B cell (primary cell): ENCODE results near the gene FBN1. TPM values are rescaled to one million over a fixed set of nuclear protein-coding genes. Genes with fewer than 3 reads are reported as not detected.

Source experiments
- ATAC-seq: fragments of 200-7000 bp; cut with Tn5 transposase; one replicate; pipeline ENCODE4 v1.10.0; 2021; ENCODE audit warnings: low read depth, mild to moderate bottlenecking, moderate number of reproducible peaks, moderate library complexity
- CTCF ChIA-PET: fragments of 350-600 bp; sonication (Branson Sonifier 250); formaldehyde crosslinking; loops from one replicate; lab custom pipeline; 2021; ENCODE audit warnings: antibody characterized with exemption, inconsistent platforms; lab: Charles Lee
- POLR2A ChIA-PET: fragments of 350-600 bp; sonication (Branson Sonifier 250); formaldehyde crosslinking; loops from one replicate; lab custom pipeline; 2021; ENCODE audit warnings: antibody characterized with exemption; lab: Charles Lee
- DNase-seq: peaks from one replicate; pipeline ENCODE4 v3.0.0; 2013
- H2AFZ ChIP-seq: 2 replicates; pipeline ENCODE4 v1.6.1; 2012; ENCODE audit warnings: mild to moderate bottlenecking, low read depth, low read length; ENCODE audit not compliant: insufficient read depth, poor library complexity, severe bottlenecking
- H3K27ac ChIP-seq, 2 donors: 1 replicate in 1 of 2; 2 replicates in 1 of 2; pipeline ENCODE4 v1.5.1; 2012 to 2013; ENCODE audit warnings: low read length in 2 of 2, mild to moderate bottlenecking in 2 of 2, moderate library complexity in 1 of 2
- H3K27me3 ChIP-seq, 4 experiments: fragments of 200-600 bp in 1 of 4; sonication (generic) in 1 of 4; replicated peaks in 1 of 4; 1 replicate in 2 of 4; 2 replicates in 2 of 4; pipeline versions ENCODE4 v1.6.1 to v1.7.0; 2013 to 2016; ENCODE audit warnings: low read length in 3 of 4, mild to moderate bottlenecking in 2 of 4, mixed read lengths in 1 of 4, moderate library complexity in 1 of 4; ENCODE audit not compliant: insufficient read depth in 4 of 4, control insufficient read depth in 3 of 4; ENCODE audit errors: control extremely low read depth in 1 of 4
- H3K36me3 ChIP-seq, 2 experiments: replicated peaks in 1 of 2; 1 replicate in 1 of 2; 2 replicates in 1 of 2; pipeline versions ENCODE4 v1.6.1 to v1.7.1; 2013; ENCODE audit warnings: low read length in 1 of 2; ENCODE audit not compliant: insufficient read depth in 2 of 2, control insufficient read depth in 1 of 2; ENCODE audit errors: control extremely low read depth in 1 of 2, extremely low read depth in 1 of 2
- H3K4me1 ChIP-seq, 2 donors: fragments of 200-600 bp in 1 of 2; sonication (generic) in 1 of 2; 1 replicate in 1 of 2; 2 replicates in 1 of 2; pipeline versions ENCODE4 v1.5.1 to v1.6.1; 2013 to 2017; ENCODE audit warnings: low read length in 2 of 2; ENCODE audit not compliant: control insufficient read depth in 2 of 2, insufficient read depth in 2 of 2
- H3K4me2 ChIP-seq: replicated peaks from 2 replicates; pipeline ENCODE3; 2012; ENCODE audit warnings: mild to moderate bottlenecking, low read depth, low read length; ENCODE audit not compliant: poor library complexity, severe bottlenecking
- H3K4me3 ChIP-seq, 5 experiments: fragments of 200-600 bp in 1 of 5; sonication (generic) in 1 of 5; 1 replicate in 3 of 5; 2 replicates in 2 of 5; pipeline versions ENCODE4 v1.5.1 to v1.7.0; 2011 to 2016; ENCODE audit warnings: low read length in 4 of 5, mild to moderate bottlenecking in 4 of 5, low read depth in 2 of 5, control low read depth in 1 of 5, moderate library complexity in 1 of 5; ENCODE audit not compliant: insufficient read depth in 1 of 5; ENCODE audit errors: control extremely low read depth in 1 of 5, extremely low read depth in 1 of 5
- H3K79me2 ChIP-seq: fragments of 200-600 bp; sonication (generic); one replicate; pipeline ENCODE4 v1.6.0; 2016; ENCODE audit warnings: low read length; ENCODE audit not compliant: control insufficient read depth, insufficient read depth
- H3K9ac ChIP-seq: fragments of 200-600 bp; sonication (generic); 2 replicates; pipeline ENCODE4 v1.6.1; 2017; ENCODE audit warnings: mild to moderate bottlenecking, low read length, moderate library complexity
- H3K9me3 ChIP-seq, 3 donors: one replicate each; pipeline versions ENCODE4 v1.6.1 to v1.7.1; 2013; ENCODE audit warnings: low read length in 2 of 3; ENCODE audit not compliant: control insufficient read depth in 2 of 3, insufficient read depth in 1 of 3; ENCODE audit errors: control extremely low read depth in 1 of 3
- H4K20me1 ChIP-seq: 2 replicates; pipeline ENCODE4 v1.6.0; 2012; ENCODE audit warnings: mild to moderate bottlenecking, low read length; ENCODE audit not compliant: insufficient read depth, control insufficient read depth, poor library complexity, severe bottlenecking
- H3K27ac Mint-ChIP-seq: one replicate; pipeline ENCODE4 v1.8.0; 2021; ENCODE audit warnings: mixed read lengths
- H3K27me3 Mint-ChIP-seq: one replicate; pipeline ENCODE4 v1.8.0; 2021; ENCODE audit warnings: mixed read lengths
- H3K4me1 Mint-ChIP-seq: one replicate; pipeline ENCODE4 v1.8.0; 2021; ENCODE audit warnings: mixed read lengths
- H3K4me3 Mint-ChIP-seq: one replicate; pipeline ENCODE4 v1.8.0; 2021; ENCODE audit warnings: mixed read lengths
- H3K9me3 Mint-ChIP-seq: one replicate; pipeline ENCODE4 v1.8.0; 2022; ENCODE audit warnings: mixed read lengths; ENCODE audit not compliant: insufficient read depth
- CTCF ChIP-seq: fragments of 200-600 bp; IDR thresholded peaks from one replicate; pipeline ENCODE4 v1.8.0; 2022; ENCODE audit warnings: antibody characterized with exemption, mild to moderate bottlenecking
- EZH2 ChIP-seq: IDR thresholded peaks from 2 replicates; pipeline ENCODE4 v1.6.1; 2012; ENCODE audit warnings: borderline replicate concordance, low read depth, mild to moderate bottlenecking, moderate library complexity, low read length; ENCODE audit not compliant: insufficient read depth, poor library complexity, severe bottlenecking
- WGBS: methylation state at CpG from one replicate; pipeline ENCODE4 v1.1.5; 2013; ENCODE audit warnings: missing lambda C conversion rate; ENCODE audit not compliant: insufficient coverage; 5-methylcytosine and 5-hydroxymethylcytosine counted together
- intact Hi-C: fragments of 100-400 bp; cut with micrococcal nuclease; formaldehyde crosslinking; loops from one replicate; pipeline ENCODE4 v1.10.0; 2022
- polyA plus RNA-seq: library from polyadenylated mRNA; depleted of rRNA; stranded (reverse); fragments of >200 nt; gene quantifications from 2 replicates; pipeline ENCODE4 v1.2.3, GENCODE V29; 2012
- total RNA-seq, 2 donors: library from RNA; stranded (reverse); fragments of 120-200 nt in 1 of 2; gene quantifications; 1 replicate in 1 of 2; 2 replicates in 1 of 2; pipeline versions ENCODE4 v1.2.3 to v1.2.4, GENCODE V29; 2013 to 2022

Gene FBN1
- total and polyA plus RNA-seq, 2 donors (not counting 1 experiment from before 2014, with no cell fraction given): 0.15 to 0.25 TPM

GRCh38 chr15:48423896-48424475 is 221.5 kb downstream of the FBN1 start:
- H3K4me1 Mint-ChIP-seq: no peaks in the 10 kb centered on the region

GRCh38 chr15:48423342-48423741 is 222.2 kb downstream of the FBN1 start:
- no peak overlapping the region for H2AFZ ChIP-seq
- no peak overlapping the region for H3K9ac ChIP-seq
- H3K4me1 Mint-ChIP-seq: no peaks in the 10 kb centered on the region
- H3K79me2 ChIP-seq: no peaks in the 10 kb centered on the region
- DNase-seq (no peak), ATAC-seq (no peak)
- intact Hi-C loops: no loop called here
- POLR2A ChIA-PET: no interaction called here
- H3K27ac Mint-ChIP-seq: no peak overlapping the region
- CTCF ChIA-PET: no interaction called here
- H3K9me3 Mint-ChIP-seq: no peaks in the 10 kb centered on the region
- no peaks in the 10 kb centered on the region for H4K20me1 ChIP-seq
- H3K4me3 ChIP-seq: no peak overlapping the region
- 97% methylated on average over 2 of the region's 3 CpGs for WGBS
- H3K27me3 Mint-ChIP-seq: no peaks in the 10 kb centered on the region
- no peaks in the 10 kb centered on the region for H3K36me3 ChIP-seq
- no peaks in the 10 kb centered on the region for H3K27me3 ChIP-seq
- TF ChIP-seq CTCF (no peak), EZH2 (no peak)
- no peaks in the 10 kb centered on the region for H3K4me1 ChIP-seq
- peaks cover 0 to 2% (median 0%) of the 10 kb centered on the region in 3 donors for H3K9me3 ChIP-seq
- H3K4me3 Mint-ChIP-seq: no peak overlapping the region
- H3K27ac ChIP-seq: no peak overlapping the region
- no peak overlapping the region for H3K4me2 ChIP-seq

More at GRCh38 chr15:48423896-48424475, 221.5 kb downstream of the FBN1 start:
- H3K36me3 ChIP-seq: no peaks in the 10 kb centered on the region
- no peak overlapping the region for H2AFZ ChIP-seq
- DNase-seq: no peak
- ChIA-PET POLR2A (no interaction called here), CTCF (no interaction called here)
- Mint-ChIP-seq H3K27me3 (no peaks in the 10 kb centered on the region), H3K4me3 (no peak overlapping the region), H3K27ac (no peak overlapping the region), H3K9me3 (no peaks in the 10 kb centered on the region)
- peaks cover 0 to 2% (median 0%) of the 10 kb centered on the region in 3 donors for H3K9me3 ChIP-seq
- no CpG with 5 or more reads among the region's 2 CpGs for WGBS
- ATAC-seq: no peak
- H4K20me1 ChIP-seq: no peaks in the 10 kb centered on the region
- intact Hi-C loops: no loop called here
- H3K4me1 ChIP-seq: no peaks in the 10 kb centered on the region
- no peak overlapping the region for H3K9ac ChIP-seq
- H3K79me2 ChIP-seq: no peaks in the 10 kb centered on the region
- no peak overlapping the region for H3K4me2 ChIP-seq
- TF ChIP-seq CTCF (no peak), EZH2 (no peak)
- H3K4me3 ChIP-seq: no peak overlapping the region
- H3K27ac ChIP-seq: no peak overlapping the region
- H3K27me3 ChIP-seq: no peaks in the 10 kb centered on the region
